Activated CD4-positive, alpha-beta T cell treated with anti-CD3 and anti-CD28 coated beads, Interleukin-2, amount 50 U/mL, for 1 hour (primary cell): Measurements from ENCODE around the gene MRPL50.

Experiments
- DNase-seq: peaks from one replicate; pipeline ENCODE4 v3.0.0-alpha.2; 2020

MRPL50 gene

DNA sequence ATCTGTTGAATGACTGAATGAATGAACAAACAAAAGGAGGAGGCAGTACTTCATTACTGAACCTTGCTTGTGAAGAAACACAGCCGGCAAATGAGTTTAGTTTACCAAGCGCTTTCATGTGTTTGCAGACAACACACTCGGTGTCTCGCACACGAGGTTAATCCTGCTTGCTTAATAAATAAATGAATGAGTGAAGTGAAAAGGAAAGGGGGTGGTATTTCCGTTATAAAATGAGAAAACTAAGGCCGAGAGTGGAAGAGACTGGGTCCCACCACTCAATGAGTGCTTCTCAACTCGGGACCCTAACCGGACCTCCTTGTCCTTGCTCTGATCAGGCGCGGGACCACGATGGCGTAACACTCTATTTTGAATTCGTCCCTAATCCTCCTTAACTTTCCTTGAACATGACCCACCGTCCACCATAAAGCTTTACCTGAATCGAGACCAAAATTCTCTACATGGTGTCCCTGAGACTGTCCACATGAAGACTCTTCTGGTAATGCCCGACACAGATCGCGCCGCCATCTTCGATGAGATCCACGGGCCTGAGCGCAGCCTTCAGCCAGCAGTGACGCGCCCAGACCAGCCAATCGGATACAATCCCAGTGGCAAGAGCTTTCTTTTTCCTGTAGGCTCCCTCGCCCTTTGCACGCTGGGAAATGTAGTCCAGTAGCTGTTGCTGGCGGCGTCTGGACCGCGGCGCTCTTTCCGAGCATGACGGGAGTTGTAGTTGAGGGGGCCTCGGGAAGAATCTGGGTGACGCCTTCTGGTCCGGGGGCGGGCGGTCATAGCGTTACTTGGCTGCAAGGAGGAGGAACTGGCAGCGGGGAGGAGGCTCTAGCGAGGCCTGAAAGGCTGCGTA is at the start of gene MRPL50, which contains the start of gene ZNF189:
MRPL50 (minus strand) TSS at position 551 of the 862 bp plus-strand sequence; CDS start at position 525, 26 bp downstream.
ZNF189 (plus strand) TSS at position 784 of the 862 bp plus-strand sequence. CDS start 306 bp downstream, outside the sequence.
- DNase-seq: peak; percentile 94

DNA sequence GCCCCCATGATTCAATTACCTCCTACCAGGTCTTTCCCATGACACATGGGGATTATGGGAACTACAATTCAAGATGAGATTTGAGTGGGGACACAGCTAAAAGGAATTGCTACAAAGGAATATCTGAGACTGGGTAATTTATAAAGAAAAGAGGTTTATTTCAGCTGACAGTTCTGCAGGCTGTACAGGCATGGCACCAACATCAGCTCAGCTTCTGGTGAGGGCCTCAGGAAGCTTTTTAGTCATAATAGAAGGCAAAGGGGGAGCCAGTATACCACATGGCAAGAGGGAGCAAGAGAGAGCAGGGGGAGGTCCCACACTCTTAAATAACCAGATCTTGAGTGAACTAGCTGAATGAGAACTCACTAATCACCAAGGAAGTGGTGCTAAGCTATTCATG is 48.3 kb upstream of the MRPL50 start:
- DNase-seq: no peak

DNA sequence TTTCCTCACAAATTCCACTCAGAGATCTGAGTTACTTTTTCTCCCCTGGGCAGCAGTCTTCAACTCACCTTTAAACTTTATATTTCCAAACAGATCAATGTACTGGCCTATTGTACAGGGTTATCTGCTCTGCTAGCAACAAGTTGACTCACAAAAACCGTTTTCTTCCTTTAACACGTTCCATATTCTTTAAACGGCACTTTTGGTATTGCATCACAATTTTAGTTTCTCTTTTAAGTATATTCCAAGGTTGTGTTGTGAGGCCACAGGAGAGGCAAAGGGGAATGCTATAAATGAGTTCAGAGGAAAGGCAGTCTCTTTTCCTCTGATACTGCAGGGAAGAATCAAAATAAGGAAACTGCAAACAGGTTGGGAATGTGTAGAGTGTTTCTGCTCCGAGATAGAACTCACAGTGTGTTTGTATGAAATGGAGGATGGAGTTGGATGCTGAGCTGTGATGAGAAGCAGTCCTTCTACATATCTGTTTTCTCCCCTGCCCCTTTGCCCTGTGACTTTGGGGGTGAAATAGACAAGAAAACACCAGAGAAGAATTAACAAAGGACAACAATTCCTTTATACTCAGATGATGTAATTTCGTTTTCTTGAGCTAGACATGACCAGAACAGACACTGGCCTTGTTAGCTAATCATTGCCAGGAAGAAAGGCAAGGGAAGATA is 47.1 kb upstream of the MRPL50 start:
- DNase-seq: no peak

DNA sequence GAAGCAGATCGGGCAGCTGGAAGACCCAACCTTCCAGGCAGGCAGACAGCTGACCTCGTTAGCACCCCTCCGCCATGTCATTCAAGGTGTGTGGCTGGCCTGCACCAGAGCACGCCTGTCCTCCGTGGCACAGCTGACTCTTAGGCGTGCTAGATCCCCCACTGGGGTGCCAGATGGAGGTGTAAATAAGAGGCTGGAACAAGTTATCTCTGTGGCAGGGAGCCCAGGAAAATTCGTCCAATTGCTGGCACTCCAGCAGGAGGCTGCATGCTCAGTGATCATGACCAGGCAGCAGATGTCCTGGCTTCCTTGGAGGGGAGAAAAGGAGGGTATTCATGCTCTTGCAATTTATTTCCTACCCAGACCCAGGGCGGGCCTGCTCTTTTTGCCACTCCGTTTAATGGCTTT is 45.0 kb upstream of the MRPL50 start:
- DNase-seq: no peak

DNA sequence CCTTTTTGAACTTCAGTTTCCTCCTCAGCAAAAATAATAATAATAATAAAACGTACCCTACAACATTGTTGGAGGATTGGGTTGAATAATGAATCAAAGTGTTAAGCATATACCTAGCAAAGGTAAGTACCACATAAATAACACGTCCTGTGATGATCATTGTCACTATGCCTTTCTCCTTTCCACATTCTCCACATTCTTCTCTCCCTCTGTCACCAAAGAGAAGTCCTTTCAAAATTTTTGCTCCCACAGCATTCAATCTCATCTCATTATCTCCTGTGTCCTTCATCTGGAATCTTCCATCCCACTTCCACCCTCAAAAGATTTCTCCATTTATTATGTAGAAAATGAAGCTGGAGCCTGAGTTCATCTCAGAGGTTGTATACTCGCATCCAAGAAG is 44.3 kb upstream of the MRPL50 start:
- no peak for DNase-seq

- no peak for DNase-seq
Observed at GRCh38 chr9:101442318-101442717, 43.9 kb upstream of the MRPL50 start.

GRCh38 chr9:101440714-101441230 is 42.4 kb upstream of the MRPL50 start:
- no peak for DNase-seq

- no peak for DNase-seq
Observed at GRCh38 chr9:101438523-101438922, 40.1 kb upstream of the MRPL50 start.

- DNase-seq: no peak
Observed at GRCh38 chr9:101437806-101438232, 39.4 kb upstream of the MRPL50 start.

GRCh38 chr9:101435601-101436079 is 37.2 kb upstream of the MRPL50 start, which contains the start of gene ALDOB:
Gene ALDOB, minus strand, starts transcription at chr9:101435774. Its CDS starts 4,887 bp downstream, at chr9:101430887.
- DNase-seq: no peak

DNA sequence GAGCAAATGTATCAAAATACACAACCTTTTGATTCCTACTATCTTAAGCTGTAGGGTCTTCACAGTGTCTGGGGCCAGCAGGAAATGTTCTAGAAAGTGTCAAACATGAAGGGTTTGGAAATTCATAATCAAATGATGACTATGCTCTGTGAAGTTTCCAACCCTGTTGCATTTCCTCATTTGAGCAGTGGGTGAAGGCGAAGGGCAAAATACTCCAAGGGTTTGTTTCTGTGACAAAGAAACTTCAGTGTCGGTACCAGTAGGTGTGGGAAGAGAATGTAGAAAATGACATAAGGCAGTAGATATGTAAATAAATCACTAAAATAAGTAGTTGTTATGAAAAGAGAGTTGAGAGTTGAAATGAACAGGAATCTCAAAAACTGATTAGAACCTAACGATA is 36.6 kb upstream of the MRPL50 start:
- no peak for DNase-seq

GRCh38 chr9:101433229-101433628 is 34.8 kb upstream of the MRPL50 start:
- no peak for DNase-seq

GRCh38 chr9:101432740-101433139 is 34.3 kb upstream of the MRPL50 start:
- no peak for DNase-seq

GRCh38 chr9:101432171-101432570 is 33.8 kb upstream of the MRPL50 start:
- DNase-seq: no peak

- no peak for DNase-seq
Observed at GRCh38 chr9:101429736-101430135, 31.3 kb upstream of the MRPL50 start.

- DNase-seq: no peak
Observed at GRCh38 chr9:101428909-101429308, 30.5 kb upstream of the MRPL50 start.

GRCh38 chr9:101427957-101428655 is 29.7 kb upstream of the MRPL50 start:
- no peak for DNase-seq

DNA sequence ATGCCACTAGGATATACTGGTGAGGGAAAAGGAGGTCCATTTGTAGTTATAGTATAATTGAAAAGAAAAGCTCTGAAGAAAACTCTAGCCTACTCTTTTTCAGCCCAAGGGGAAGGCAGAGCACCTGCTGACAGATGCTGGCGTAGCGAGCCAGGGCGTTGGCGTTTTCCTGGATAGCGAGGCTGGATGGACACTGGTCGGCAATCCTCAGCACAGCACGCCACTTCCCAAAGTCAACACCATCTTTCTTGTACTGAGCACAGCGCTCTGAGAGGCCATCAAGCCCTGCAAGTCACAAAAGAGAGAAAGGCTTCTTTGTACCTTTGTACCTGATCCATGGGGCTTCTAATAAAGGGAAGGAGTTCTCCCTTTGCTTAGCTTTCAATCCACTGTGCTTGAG is 28.9 kb upstream of the MRPL50 start:
- DNase-seq: no peak

- DNase-seq: no peak
Observed at GRCh38 chr9:101421653-101422065, 23.2 kb upstream of the MRPL50 start.

DNA sequence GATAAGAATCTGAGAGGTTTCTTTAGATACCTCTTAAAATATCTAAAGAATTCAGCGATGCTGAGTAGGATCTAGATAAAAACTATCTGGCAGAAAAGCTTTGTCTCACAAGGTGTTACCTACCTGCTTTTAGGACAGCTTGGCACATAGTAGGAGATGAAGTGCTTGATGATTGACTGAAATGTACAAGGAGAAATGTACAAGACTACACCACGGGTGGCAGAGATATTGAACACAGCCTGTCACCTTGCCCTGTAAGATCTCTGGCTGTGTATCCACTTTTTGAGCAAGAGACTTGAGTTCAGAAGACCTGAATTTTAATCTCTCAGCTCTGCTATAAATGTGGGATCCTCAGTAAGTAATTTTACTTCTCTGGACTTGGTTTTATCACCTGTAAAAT is 21.4 kb upstream of the MRPL50 start:
- no peak for DNase-seq

DNA sequence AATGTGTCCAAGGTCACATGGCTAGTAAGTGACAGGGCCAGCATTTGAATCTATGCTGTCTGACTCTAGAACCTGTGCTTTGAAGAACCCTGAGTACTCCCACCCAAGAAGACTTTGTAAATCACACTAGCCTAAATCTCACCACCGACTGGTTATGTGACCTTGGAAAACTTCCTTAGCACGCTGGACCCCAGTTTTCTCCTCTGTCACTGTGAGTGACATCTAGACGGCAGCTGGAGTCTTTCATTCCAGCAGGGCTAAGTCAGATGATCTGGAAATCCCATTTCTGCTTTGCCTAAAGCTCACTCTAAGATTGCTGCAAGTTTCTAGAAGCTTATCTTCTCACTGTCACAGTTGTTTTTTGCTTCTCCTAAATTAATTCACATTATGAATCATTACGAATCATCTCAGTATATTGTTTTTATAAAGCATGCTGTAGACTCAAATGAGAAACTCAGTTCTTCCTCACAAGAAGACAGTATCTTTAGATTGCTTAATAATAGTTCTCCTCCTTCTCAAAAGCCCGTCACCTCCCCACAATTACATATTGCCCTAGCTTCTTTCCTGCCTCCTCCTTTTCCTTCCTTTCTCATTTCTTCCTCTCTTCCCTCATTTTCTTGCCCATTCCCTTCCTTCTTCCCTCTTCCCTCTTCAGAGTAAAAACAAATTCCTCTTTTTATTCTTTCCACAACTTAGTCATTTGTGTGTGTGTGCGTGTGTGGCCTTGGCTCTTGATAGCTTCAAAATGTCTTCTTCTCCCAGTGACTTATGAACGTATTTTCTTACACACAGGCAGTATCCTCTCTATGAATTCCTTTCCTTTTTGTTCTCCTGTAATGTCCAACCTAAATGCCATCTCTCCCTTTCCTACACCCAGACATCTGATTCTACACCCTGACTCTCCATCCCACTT is 20.4 kb upstream of the MRPL50 start:
- DNase-seq: no peak

DNA sequence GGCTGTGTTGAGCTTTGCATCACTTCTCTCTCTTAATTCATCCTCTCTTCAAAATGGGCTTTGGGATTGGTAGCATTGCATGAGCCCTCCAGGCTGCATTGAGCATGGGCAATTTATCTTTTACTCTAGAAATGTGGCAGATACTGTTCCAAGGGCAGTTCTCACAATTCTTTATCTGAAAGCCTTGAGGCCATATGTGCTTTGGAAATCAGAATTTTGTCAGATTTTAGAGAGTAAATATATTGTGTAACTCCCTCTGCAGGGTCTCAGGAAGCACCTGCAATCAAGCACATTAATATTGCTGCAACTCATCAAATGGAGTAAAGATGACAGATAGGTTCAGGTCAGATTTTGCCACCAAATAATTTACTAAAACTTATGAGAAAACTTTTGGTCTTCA is 19.6 kb upstream of the MRPL50 start:
- no peak for DNase-seq
